DOHH2 (cell line): Measurements from ENCODE around the gene USB1.

Source experiments
- CTCF ChIP-seq: fragments of 200-600 bp; sonication (generic); IDR thresholded peaks from one replicate; pipeline ENCODE4 v1.5.1; 2014; ENCODE audit warnings: antibody characterized with exemption, mild to moderate bottlenecking, low read depth, low read length; ENCODE audit not compliant: poor library complexity, severe bottlenecking
- EZH2phosphoT487 ChIP-seq: fragments of 200-600 bp; sonication (generic); IDR thresholded peaks from 2 replicates; pipeline ENCODE4 v1.6.1; 2017; ENCODE audit warnings: borderline replicate concordance, mild to moderate bottlenecking, antibody characterized with exemption, low read length, moderate library complexity, mixed read lengths

DNA sequence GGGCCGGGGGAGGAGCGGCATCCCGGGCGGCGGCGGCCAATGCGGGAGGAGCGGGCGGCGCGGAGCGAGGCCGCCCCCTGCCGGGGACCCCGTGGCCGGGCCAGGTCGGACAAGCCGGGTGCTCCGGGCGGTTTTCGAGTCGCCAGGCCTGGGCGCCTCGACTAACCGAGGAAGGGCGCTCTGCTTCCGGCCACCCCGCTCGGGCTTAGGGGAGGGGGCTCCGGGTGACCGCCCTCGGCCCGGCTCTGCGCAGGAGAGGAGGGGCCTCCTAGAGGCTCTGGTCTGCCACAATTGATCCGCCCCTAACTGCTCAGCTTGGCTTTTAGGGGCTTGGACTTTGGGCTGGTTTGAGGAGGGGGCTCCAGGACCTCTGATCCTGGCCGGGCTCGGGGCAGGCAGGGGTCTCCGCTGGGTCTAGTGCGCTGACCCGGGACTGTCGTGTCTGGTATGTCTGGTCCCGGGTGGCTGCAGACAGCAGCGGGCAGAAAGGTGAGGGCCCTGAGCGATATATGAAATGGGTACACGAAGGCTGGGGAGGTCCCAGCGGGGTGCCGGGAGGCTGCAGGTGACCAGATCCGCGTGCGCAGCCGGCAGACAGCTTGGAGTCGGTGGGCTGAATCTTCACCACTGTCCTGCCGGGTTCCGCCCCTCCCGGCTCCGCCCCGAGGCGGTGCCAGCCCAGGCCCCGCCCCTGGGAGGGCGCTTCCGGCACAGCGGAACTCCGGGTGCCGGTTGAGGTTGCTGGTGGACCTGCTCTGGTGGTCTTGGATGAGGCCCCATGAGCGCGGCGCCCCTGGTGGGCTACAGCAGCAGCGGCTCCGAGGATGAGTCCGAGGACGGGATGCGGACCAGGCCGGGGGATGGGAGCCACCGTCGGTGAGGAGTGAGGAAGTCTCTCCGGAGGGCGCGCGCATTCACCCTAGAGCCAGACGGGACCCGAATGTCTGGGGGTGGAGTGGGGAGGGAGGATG, at the start of gene USB1:
- peak; percentile 53 for TF ChIP-seq CTCF
- no peak for TF ChIP-seq EZH2phosphoT487
